Measurements from ENCODE around the gene POGLUT2.
A peak's percentile ranks its signal among the peaks of the same experiment; 100 is the strongest.

POGLUT2 gene

GRCh38 chr13:102805680-102806079, 6.9 kb upstream of the POGLUT2 start:
- DNase-seq (ENCODE audit: low read depth), result no peak
- TF ChIP-seq POLR2A (IDR thresholded peaks at IDR 0.05; ENCODE audit: extremely low read depth, insufficient read length) (no peak), MYC (IDR thresholded peaks at IDR 0.05; ENCODE audit: low read depth, low read length) (no peak), CTCF (IDR thresholded peaks at IDR 0.05; ENCODE audit: low read depth, low read length) (no peak)
- TF ChIP-seq, protein P1, sequence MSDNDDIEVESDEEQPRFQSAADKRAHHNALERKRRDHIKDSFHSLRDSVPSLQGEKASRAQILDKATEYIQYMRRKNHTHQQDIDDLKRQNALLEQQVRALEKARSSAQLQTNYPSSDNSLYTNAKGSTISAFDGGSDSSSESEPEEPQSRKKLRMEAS (IDR thresholded peaks at IDR 0.05; ENCODE audit: low read depth, low read length), result no peak
- H3K4me3 ChIP-seq (ENCODE audit: low read depth, low read length), result no peak overlapping the region

DNA sequence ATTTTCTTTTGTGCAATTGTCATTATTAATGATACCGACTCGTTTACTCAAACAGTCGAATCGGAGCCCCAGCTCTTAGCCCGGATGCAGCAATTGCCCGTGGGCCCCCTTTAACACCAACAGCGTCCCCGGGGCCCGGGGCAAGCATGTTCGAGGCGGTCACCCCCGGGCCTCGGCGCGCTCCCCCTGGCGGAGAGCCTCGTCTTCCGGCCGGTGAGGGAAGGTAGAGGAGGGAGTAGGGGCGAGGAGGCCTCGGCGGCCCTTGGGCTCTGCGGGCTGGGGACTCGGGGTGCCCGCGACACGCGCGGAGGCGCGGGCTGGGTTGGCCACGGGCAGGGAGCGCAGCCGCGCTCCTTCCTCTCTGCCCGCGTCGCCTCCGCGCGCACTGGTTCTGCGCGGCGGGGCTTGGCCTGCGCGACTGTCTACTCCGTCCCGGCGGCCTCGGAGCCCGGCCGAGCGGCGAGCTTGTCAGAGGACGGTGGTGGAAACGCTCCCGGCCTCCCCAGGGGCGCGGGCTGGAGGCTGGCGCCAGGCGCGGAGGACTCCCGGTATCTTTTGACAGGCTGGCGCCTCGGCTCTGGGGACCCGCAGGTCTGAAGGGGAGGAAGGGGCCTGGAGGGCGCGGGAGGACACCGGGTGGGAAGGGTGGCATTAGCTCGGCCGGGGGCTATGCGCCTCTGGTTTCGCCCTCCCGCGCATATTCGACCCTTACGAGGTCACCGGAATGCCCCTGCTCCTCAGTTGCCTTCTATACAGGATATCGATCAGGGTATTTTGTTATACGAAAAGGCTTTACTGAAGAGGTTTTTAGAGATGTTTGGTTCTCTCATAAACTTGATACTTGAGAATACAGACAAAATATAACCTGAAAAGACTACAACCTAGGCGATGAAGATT, 1.6 kb upstream of the POGLUT2 start:
- DNase-seq (ENCODE audit: low read depth), result peak; percentile 92
- peak overlapping the region; percentile 78 for H3K4me3 ChIP-seq (ENCODE audit: low read depth, low read length)
- TF ChIP-seq CTCF (IDR thresholded peaks at IDR 0.05; ENCODE audit: low read depth, low read length), result peak; percentile 73
- peak; percentile 44 for TF ChIP-seq POLR2A (IDR thresholded peaks at IDR 0.05; ENCODE audit: extremely low read depth, insufficient read length)
- TF ChIP-seq MYC (IDR thresholded peaks at IDR 0.05; ENCODE audit: low read depth, low read length), result peak; percentile 68
- TF ChIP-seq, protein P1 (IDR thresholded peaks at IDR 0.05; ENCODE audit: low read depth, low read length), result peak; percentile 51; the same call in 1 of the 2 replicates

- peak overlapping the region; percentile 78 for H3K4me3 ChIP-seq (ENCODE audit: low read depth, low read length)
- TF ChIP-seq POLR2A (IDR thresholded peaks at IDR 0.05; ENCODE audit: extremely low read depth, insufficient read length) (no peak), CTCF (IDR thresholded peaks at IDR 0.05; ENCODE audit: low read depth, low read length) (peak; percentile 2)
- TF ChIP-seq, protein P1 (IDR thresholded peaks at IDR 0.05; ENCODE audit: low read depth, low read length), result peak; percentile 46; the same call in 1 of the 2 replicates
- DNase-seq (ENCODE audit: low read depth), result no peak
These were observed 809 bp upstream of the POGLUT2 start for GRCh38 chr13:102799426-102800144.

- no peak overlapping the region for H3K4me3 ChIP-seq (ENCODE audit: low read depth, low read length)
- TF ChIP-seq MYC (IDR thresholded peaks at IDR 0.05; ENCODE audit: low read depth, low read length) (no peak), POLR2A (IDR thresholded peaks at IDR 0.05; ENCODE audit: extremely low read depth, insufficient read length) (no peak)
- DNase-seq (ENCODE audit: low read depth), result no peak
These were observed 5.0 kb downstream of the POGLUT2 start for GRCh38 chr13:102793611-102794355.

DNA sequence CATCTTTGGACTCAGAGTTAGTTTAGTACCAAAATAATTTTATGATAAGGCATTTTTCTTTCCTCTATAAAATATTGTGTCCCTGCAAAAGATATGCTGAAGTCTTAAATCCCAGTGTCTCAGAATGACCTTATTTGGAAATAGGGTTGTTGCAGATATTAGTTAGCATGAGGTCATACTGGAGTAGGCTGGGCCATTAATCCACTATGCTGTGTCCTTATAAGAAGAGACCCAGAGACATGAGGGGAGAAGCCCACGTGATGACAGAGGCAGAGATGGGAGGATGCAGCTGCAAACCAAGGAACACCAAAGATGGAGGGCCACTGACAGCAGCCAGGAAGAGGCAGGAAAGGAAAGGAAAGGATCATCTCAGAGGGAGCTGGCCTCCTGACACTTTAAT, 6.4 kb downstream of the POGLUT2 start:
- TF ChIP-seq CTCF (IDR thresholded peaks at IDR 0.05; ENCODE audit: low read depth, low read length) (no peak), POLR2A (IDR thresholded peaks at IDR 0.05; ENCODE audit: extremely low read depth, insufficient read length) (no peak), MYC (IDR thresholded peaks at IDR 0.05; ENCODE audit: low read depth, low read length) (no peak)
- TF ChIP-seq, protein P1 (IDR thresholded peaks at IDR 0.05; ENCODE audit: low read depth, low read length), result no peak
- no peak overlapping the region for H3K4me3 ChIP-seq (ENCODE audit: low read depth, low read length)
- no peak for DNase-seq (ENCODE audit: low read depth)
